Lower lobe of right lung (tissue), 2 donors: ENCODE data around the gene EVC2. TPM values are rescaled to one million over a fixed set of nuclear protein-coding genes. Genes with fewer than 3 reads are reported as not detected.

Experiments used
- ATAC-seq, 2 donors: fragments of 200-7000 bp; cut with Tn5 transposase; one replicate each; pipeline ENCODE4 v1.9.1; 2020 to 2022; ENCODE audit warnings: mild to moderate bottlenecking in 2 of 2, moderate library complexity in 2 of 2
- DNase-seq: peaks from one replicate; pipeline ENCODE4 v3.0.0-alpha.2; 2020
- H3K27ac ChIP-seq: fragments of 200-600 bp; one replicate; pipeline ENCODE4 v1.8.0; 2022
- H3K27me3 ChIP-seq: fragments of 200-600 bp; one replicate; pipeline ENCODE4 v1.8.0; 2022; ENCODE audit warnings: low read depth
- H3K36me3 ChIP-seq: fragments of 200-600 bp; one replicate; pipeline ENCODE4 v1.8.0; 2022; ENCODE audit warnings: mild to moderate bottlenecking
- H3K4me1 ChIP-seq: fragments of 200-600 bp; one replicate; pipeline ENCODE4 v1.8.0; 2022
- H3K4me3 ChIP-seq: fragments of 200-600 bp; one replicate; pipeline ENCODE4 v1.8.0; 2022; ENCODE audit warnings: mild to moderate bottlenecking
- H3K9me3 ChIP-seq: fragments of 200-600 bp; one replicate; pipeline ENCODE4 v1.8.0; 2022
- CTCF ChIP-seq: fragments of 200-600 bp; IDR thresholded peaks from one replicate; pipeline ENCODE4 v1.8.0; 2022; ENCODE audit warnings: antibody characterized with exemption, mild to moderate bottlenecking
- intact Hi-C: fragments of 100-400 bp; cut with DNase I; formaldehyde crosslinking; loops from one replicate; pipeline ENCODE4 v1.11.0; 2022
- total RNA-seq: library from RNA; stranded (reverse); fragmentation: NEBNext Ultra II Directional; extraction: Animal tissue kit (Norgen Biotek cat#: 25700); gene quantifications from one replicate; pipeline ENCODE4 v1.2.1, GENCODE V29; 2021
- donor health status: DM: no; HTN: yes; CAD: no; lungs with severe emphysema.

The EVC2 gene
- total RNA-seq, 1 donor from 2014 or later: 4.9 TPM

GRCh38 chr4:5753366-5753765, 45.0 kb upstream of the EVC2 start:
- peaks cover 75% of the 10 kb centered on the region for H3K36me3 ChIP-seq
- H3K27ac ChIP-seq: no peak overlapping the region
- TF ChIP-seq CTCF: no peak
- no peaks in the 10 kb centered on the region for H3K9me3 ChIP-seq
- no peaks in the 10 kb centered on the region for H3K4me1 ChIP-seq
- intact Hi-C loops: no loop called here
- ATAC-seq (no peak), DNase-seq (no peak)
- no peaks in the 10 kb centered on the region for H3K27me3 ChIP-seq
- no peak overlapping the region for H3K4me3 ChIP-seq

GRCh38 chr4:5752376-5753184, 44.2 kb upstream of the EVC2 start:
- intact Hi-C loops: no loop called here
- no peaks in the 10 kb centered on the region for H3K9me3 ChIP-seq
- peaks cover 76% of the 10 kb centered on the region for H3K36me3 ChIP-seq
- no peak for DNase-seq
- ATAC-seq: no peak
- no peak overlapping the region for H3K4me3 ChIP-seq
- H3K27me3 ChIP-seq: no peaks in the 10 kb centered on the region
- H3K4me1 ChIP-seq: no peaks in the 10 kb centered on the region
- H3K27ac ChIP-seq: no peak overlapping the region
- TF ChIP-seq CTCF: no peak

- no peak overlapping the region for H3K27ac ChIP-seq
- no peak for TF ChIP-seq CTCF
- no peak overlapping the region for H3K4me3 ChIP-seq
- H3K9me3 ChIP-seq: no peaks in the 10 kb centered on the region
- intact Hi-C loops: no loop called here
- DNase-seq: no peak
- H3K27me3 ChIP-seq: no peaks in the 10 kb centered on the region
- peaks cover 68% of the 10 kb centered on the region for H3K36me3 ChIP-seq
- ATAC-seq: no peak
- H3K4me1 ChIP-seq: no peaks in the 10 kb centered on the region
Measured at GRCh38 chr4:5751666-5752375, 43.5 kb upstream of the EVC2 start.

- peaks cover 61% of the 10 kb centered on the region for H3K36me3 ChIP-seq
- DNase-seq (no peak), ATAC-seq (no peak)
- H3K4me1 ChIP-seq: no peaks in the 10 kb centered on the region
- intact Hi-C loops: no loop called here
- H3K9me3 ChIP-seq: no peaks in the 10 kb centered on the region
- H3K27ac ChIP-seq: no peak overlapping the region
- no peaks in the 10 kb centered on the region for H3K27me3 ChIP-seq
- H3K4me3 ChIP-seq: no peak overlapping the region
- TF ChIP-seq CTCF: no peak
Measured at GRCh38 chr4:5750946-5751665, 42.7 kb upstream of the EVC2 start.

GRCh38 chr4:5750052-5750945, 41.9 kb upstream of the EVC2 start:
- intact Hi-C loops: no loop called here
- DNase-seq: no peak
- Histone ChIP-seq H3K27ac (no peak overlapping the region), H3K27me3 (no peaks in the 10 kb centered on the region), H3K36me3 (peaks cover 54% of the 10 kb centered on the region), H3K4me1 (no peaks in the 10 kb centered on the region), H3K9me3 (no peaks in the 10 kb centered on the region), H3K4me3 (no peak overlapping the region)
- no peak for ATAC-seq
- TF ChIP-seq CTCF: no peak
